HCT116 (cell line): ENCODE measurements around the gene PDE4D. TPM values are rescaled to one million over a fixed set of nuclear protein-coding genes. Genes with fewer than 3 reads are reported as not detected.

Experiments
- ATAC-seq: fragments of 200-7000 bp; cut with Tn5 transposase; 2 replicates; pipeline ENCODE4 v1.9.1; 2020; ENCODE audit warnings: mild to moderate bottlenecking, moderate library complexity
- BruUV-seq: library from RNA; stranded (reverse); fragments of 400-500 nt; replicated peaks from 2 replicates; lab custom pipeline; 2021; lab: Mats Ljungman, UMichigan
- CTCF ChIA-PET: fragments of 300-600 bp; sonication (Branson Sonifier 250); formaldehyde crosslinking; loops from one replicate; lab custom pipeline; 2021; ENCODE audit warnings: antibody characterized with exemption; lab: Charles Lee
- POLR2A ChIA-PET: fragments of 300-600, 350-600 bp; sonication (Branson Sonifier 250); formaldehyde crosslinking; loops from one replicate; lab custom pipeline; 2021; ENCODE audit warnings: antibody characterized with exemption; lab: Charles Lee
- RAD21 ChIA-PET, 2 experiments: fragments of 300-600 bp; sonication (Branson Sonifier 250); formaldehyde crosslinking; loops; one replicate each; lab custom pipeline; 2023; ENCODE audit warnings: low total read pairs in 2 of 2; ENCODE audit not compliant: uncharacterized antibody in 2 of 2, unreplicated experiment in 2 of 2, low non-redundant PET in 1 of 2; lab: Charles Lee
- DNase-seq: peaks from one replicate; pipeline ENCODE4 v3.0.0-alpha.2; 2010; ENCODE audit warnings: low read depth, low spot score
- H2AFZ ChIP-seq: fragments of 200-600 bp; shearing (Covaris generic), sonication (generic); 2 replicates; pipeline ENCODE4 v1.6.1; 2017; ENCODE audit warnings: low read depth, mixed run types, mixed read lengths, antibody characterized with exemption, low read length; ENCODE audit not compliant: poor library complexity, severe bottlenecking
- H3K27ac ChIP-seq: 2 replicates; pipeline ENCODE4 v1.5.1; 2012; ENCODE audit warnings: low read depth, low read length
- H3K27me3 ChIP-seq: fragments of 200-600 bp; sonication (generic); 2 replicates; pipeline ENCODE4 v1.6.1; 2016; ENCODE audit warnings: mixed run types, low read length, mixed read lengths; ENCODE audit not compliant: insufficient read depth
- H3K36me3 ChIP-seq, 2 experiments: fragments of 200-500 bp in 1 of 2; fragments of 200-600 bp in 1 of 2; sonication (Bioruptor generic) in 1 of 2; sonication (generic) in 1 of 2; 2 replicates each; pipeline versions ENCODE4 v1.5.1 to v1.6.1; 2014 to 2016; ENCODE audit warnings: low read length in 2 of 2, inconsistent platforms in 1 of 2, mixed read lengths in 1 of 2, mixed run types in 1 of 2; ENCODE audit not compliant: insufficient read depth in 2 of 2, control insufficient read depth in 1 of 2
- H3K4me1 ChIP-seq, 2 experiments: fragments of 200-600 bp in 1 of 2; sonication (generic) in 1 of 2; 2 replicates each; pipeline versions ENCODE4 v1.5.1 to v1.6.1; 2012 to 2017; ENCODE audit warnings: low read length in 2 of 2, inconsistent platforms in 1 of 2, mild to moderate bottlenecking in 1 of 2, mixed read lengths in 1 of 2, mixed run types in 1 of 2, moderate library complexity in 1 of 2; ENCODE audit not compliant: insufficient read depth in 2 of 2, control insufficient read depth in 1 of 2
- H3K4me2 ChIP-seq: fragments of 200-600 bp; sonication (generic); 2 replicates; pipeline ENCODE4 v1.6.1; 2017; ENCODE audit warnings: mixed run types, low read length, mixed read lengths
- H3K4me3 ChIP-seq, 2 experiments: fragments of 200-600 bp in 1 of 2; sonication (generic) in 1 of 2; replicated peaks in 1 of 2; 2 replicates each; pipeline ENCODE4 v1.5.1; 2011 to 2016; ENCODE audit warnings: low read length in 2 of 2, control low read depth in 1 of 2, low read depth in 1 of 2, mild to moderate bottlenecking in 1 of 2, mixed read lengths in 1 of 2, mixed run types in 1 of 2
- H3K79me2 ChIP-seq: fragments of 200-600 bp; sonication (generic); 2 replicates; pipeline ENCODE4 v1.6.1; 2017; ENCODE audit warnings: mild to moderate bottlenecking, mixed run types, low read length, moderate library complexity, mixed read lengths; ENCODE audit not compliant: insufficient read depth
- H3K9ac ChIP-seq: fragments of 200-600 bp; sonication (generic); 2 replicates; pipeline ENCODE4 v1.6.1; 2016; ENCODE audit warnings: low read length, mixed read lengths
- H3K9me2 ChIP-seq: fragments of 200-600 bp; sonication (generic), shearing (Covaris generic); 2 replicates; pipeline ENCODE4 v1.6.1; 2017; ENCODE audit warnings: mixed run types, mild to moderate bottlenecking, moderate library complexity; ENCODE audit not compliant: insufficient read depth
- H3K9me3 ChIP-seq, 2 experiments: fragments of 200-500 bp in 1 of 2; fragments of 200-600 bp in 1 of 2; sonication (Bioruptor generic) in 1 of 2; sonication (generic) in 1 of 2; 2 replicates each; pipeline ENCODE4 v1.6.1; 2014 to 2017; ENCODE audit warnings: low read length in 2 of 2, mixed read lengths in 2 of 2, inconsistent platforms in 1 of 2, low read depth in 1 of 2, mild to moderate bottlenecking in 1 of 2, mixed run types in 1 of 2, moderate library complexity in 1 of 2; ENCODE audit not compliant: control insufficient read depth in 1 of 2, insufficient read depth in 1 of 2
- H4K20me1 ChIP-seq: fragments of 200-600 bp; sonication (generic), shearing (Covaris generic); 2 replicates; pipeline ENCODE4 v1.6.1; 2017; ENCODE audit warnings: mixed run types, mild to moderate bottlenecking, moderate library complexity; ENCODE audit not compliant: insufficient read depth
- ATF3 ChIP-seq: IDR thresholded peaks from 2 replicates; pipeline ENCODE4 v1.6.1; 2012
- CBX3 ChIP-seq: IDR thresholded peaks from 2 replicates; pipeline ENCODE4 v1.6.1; 2012; ENCODE audit warnings: low read depth
- CEBPB ChIP-seq: IDR thresholded peaks from 2 replicates; pipeline ENCODE4 v1.6.1; 2012; ENCODE audit warnings: low read depth
- ELF1 ChIP-seq: IDR thresholded peaks from 2 replicates; pipeline ENCODE4 v1.6.1; 2012; ENCODE audit warnings: low read depth, borderline replicate concordance
- EZH2phosphoT487 ChIP-seq: fragments of 200-600 bp; IDR thresholded peaks from 2 replicates; pipeline ENCODE4 v1.6.1; 2018; ENCODE audit warnings: antibody characterized with exemption, borderline replicate concordance
- FOSL1 ChIP-seq: IDR thresholded peaks from 2 replicates; pipeline ENCODE4 v1.6.1; 2012; ENCODE audit warnings: low read depth
- JUND ChIP-seq: IDR thresholded peaks from 2 replicates; pipeline ENCODE4 v1.6.1; 2012
- MAX ChIP-seq: IDR thresholded peaks from 2 replicates; pipeline ENCODE4 v1.6.1; 2012
- POLR2A ChIP-seq: IDR thresholded peaks from 2 replicates; pipeline ENCODE4 v1.7.0; 2011; ENCODE audit warnings: borderline replicate concordance; ENCODE audit not compliant: insufficient read depth, insufficient read length; ENCODE audit errors: extremely low read depth
- RAD21 ChIP-seq: IDR thresholded peaks from 2 replicates; pipeline ENCODE4 v1.6.1; 2012; ENCODE audit warnings: low read depth, mild to moderate bottlenecking
- SIN3A ChIP-seq: IDR thresholded peaks from 2 replicates; pipeline ENCODE4 v1.6.1; 2012; ENCODE audit warnings: low read depth
- SP1 ChIP-seq: IDR thresholded peaks from 2 replicates; pipeline ENCODE4 v1.6.1; 2012; ENCODE audit warnings: low read depth
- YY1 ChIP-seq: IDR thresholded peaks from 2 replicates; pipeline ENCODE4 v1.6.1; 2011; ENCODE audit warnings: low read length, low read depth, moderate library complexity, mild to moderate bottlenecking; ENCODE audit not compliant: insufficient replicate concordance; ENCODE audit errors: extremely low read depth
- ZFX ChIP-seq: fragments of 450-650 bp; IDR thresholded peaks from 2 replicates; pipeline ENCODE4 v1.6.1; 2017
- ZNF274 ChIP-seq: fragments of 200-500 bp; sonication (Bioruptor generic); IDR thresholded peaks from 2 replicates; pipeline ENCODE4 v1.6.1; 2014; ENCODE audit warnings: mild to moderate bottlenecking, low read depth, low read length, inconsistent platforms
- intact Hi-C: fragments of 100-400 bp; cut with micrococcal nuclease; formaldehyde crosslinking; loops from 2 replicates; pipeline ENCODE4 v1.10.0; 2022
- total RNA-seq: library from RNA; stranded (reverse); gene quantifications from one replicate; pipeline ENCODE4 v1.2.1, GENCODE V29; 2021; ENCODE audit not compliant: unreplicated experiment
- TF ChIP-seq, protein P1 (sequence below): IDR thresholded peaks from 2 replicates; pipeline ENCODE4 v1.6.1; 2012; ENCODE audit warnings: low read depth

Gene PDE4D
- total RNA-seq, 1 experiment from 2014 or later = 1.1 TPM

- DNase-seq (no peak), ATAC-seq (no peak)
- TF ChIP-seq CBX3 (no peak), SIN3A (no peak), MAX (no peak), ZFX (no peak), ZNF274 (no peak), EZH2phosphoT487 (no peak), CEBPB (no peak), ELF1 (no peak), FOSL1 (no peak), JUND (no peak)
- Histone ChIP-seq H3K4me3 (no peak overlapping the region), H3K4me1 (no peaks in the 10 kb centered on the region), H2AFZ (no peak overlapping the region), H3K9ac (no peak overlapping the region), H4K20me1 (no peaks in the 10 kb centered on the region), H3K4me2 (no peak overlapping the region), H3K9me3 (no peaks in the 10 kb centered on the region), H3K27me3 (no peaks in the 10 kb centered on the region), H3K27ac (no peak overlapping the region), H3K9me2 (no peaks in the 10 kb centered on the region), H3K36me3 (no peaks in the 10 kb centered on the region), H3K79me2 (no peaks in the 10 kb centered on the region)
- ChIA-PET CTCF (no interaction called here), POLR2A (no interaction called here), RAD21 (no interaction called here)
- intact Hi-C loops = no loop called here
- BruUV-seq = no TSS peak
These were observed 646.6 kb downstream of the PDE4D start for GRCh38 chr5:59246882-59247281.

- RAD21 ChIA-PET = no interaction called here
- H3K4me2 ChIP-seq = no peak overlapping the region
- no peak for ATAC-seq
These were observed 647.2 kb downstream of the PDE4D start for GRCh38 chr5:59246145-59246869.

More at GRCh38 chr5:59246145-59246869, 647.2 kb downstream of the PDE4D start:
- no peaks in the 10 kb centered on the region for H3K27me3 ChIP-seq
- no peaks in the 10 kb centered on the region for H3K4me1 ChIP-seq
- intact Hi-C loops = no loop called here
- no peak overlapping the region for H3K4me3 ChIP-seq
- H3K36me3 ChIP-seq = no peaks in the 10 kb centered on the region
- POLR2A ChIA-PET = no interaction called here
- no peak overlapping the region for H3K27ac ChIP-seq
- H3K79me2 ChIP-seq = no peaks in the 10 kb centered on the region
- TF ChIP-seq CBX3 (no peak), ELF1 (no peak), ATF3 (no peak), MAX (no peak), YY1 (no peak), POLR2A (no peak), RAD21 (no peak), SP1 (no peak), JUND (no peak), EZH2phosphoT487 (no peak), ZFX (no peak)
- TF ChIP-seq, protein P1, sequence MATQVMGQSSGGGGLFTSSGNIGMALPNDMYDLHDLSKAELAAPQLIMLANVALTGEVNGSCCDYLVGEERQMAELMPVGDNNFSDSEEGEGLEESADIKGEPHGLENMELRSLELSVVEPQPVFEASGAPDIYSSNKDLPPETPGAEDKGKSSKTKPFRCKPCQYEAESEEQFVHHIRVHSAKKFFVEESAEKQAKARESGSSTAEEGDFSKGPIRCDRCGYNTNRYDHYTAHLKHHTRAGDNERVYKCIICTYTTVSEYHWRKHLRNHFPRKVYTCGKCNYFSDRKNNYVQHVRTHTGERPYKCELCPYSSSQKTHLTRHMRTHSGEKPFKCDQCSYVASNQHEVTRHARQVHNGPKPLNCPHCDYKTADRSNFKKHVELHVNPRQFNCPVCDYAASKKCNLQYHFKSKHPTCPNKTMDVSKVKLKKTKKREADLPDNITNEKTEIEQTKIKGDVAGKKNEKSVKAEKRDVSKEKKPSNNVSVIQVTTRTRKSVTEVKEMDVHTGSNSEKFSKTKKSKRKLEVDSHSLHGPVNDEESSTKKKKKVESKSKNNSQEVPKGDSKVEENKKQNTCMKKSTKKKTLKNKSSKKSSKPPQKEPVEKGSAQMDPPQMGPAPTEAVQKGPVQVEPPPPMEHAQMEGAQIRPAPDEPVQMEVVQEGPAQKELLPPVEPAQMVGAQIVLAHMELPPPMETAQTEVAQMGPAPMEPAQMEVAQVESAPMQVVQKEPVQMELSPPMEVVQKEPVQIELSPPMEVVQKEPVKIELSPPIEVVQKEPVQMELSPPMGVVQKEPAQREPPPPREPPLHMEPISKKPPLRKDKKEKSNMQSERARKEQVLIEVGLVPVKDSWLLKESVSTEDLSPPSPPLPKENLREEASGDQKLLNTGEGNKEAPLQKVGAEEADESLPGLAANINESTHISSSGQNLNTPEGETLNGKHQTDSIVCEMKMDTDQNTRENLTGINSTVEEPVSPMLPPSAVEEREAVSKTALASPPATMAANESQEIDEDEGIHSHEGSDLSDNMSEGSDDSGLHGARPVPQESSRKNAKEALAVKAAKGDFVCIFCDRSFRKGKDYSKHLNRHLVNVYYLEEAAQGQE = no peak
- H4K20me1 ChIP-seq = no peaks in the 10 kb centered on the region
- CTCF ChIA-PET = no interaction called here
- H3K9me2 ChIP-seq = no peaks in the 10 kb centered on the region
- no peak overlapping the region for H3K9ac ChIP-seq
- DNase-seq = no peak
- H2AFZ ChIP-seq = no peak overlapping the region
- no peaks in the 10 kb centered on the region for H3K9me3 ChIP-seq
- no TSS peak for BruUV-seq
